GM12878 (cell line): Measurements from ENCODE around the gene ARHGEF17. TPM values are rescaled to one million over a fixed set of nuclear protein-coding genes. Genes with fewer than 3 reads are reported as not detected.

Source experiments
- ATAC-seq: fragments of 200-7000 bp; cut with Tn5 transposase; 3 replicates; pipeline ENCODE4 v1.9.1; 2020; ENCODE audit warnings: mild to moderate bottlenecking, moderate library complexity
- BruUV-seq: library from RNA; stranded (reverse); fragments of 400-500 nt; replicated peaks from 2 replicates; lab custom pipeline; 2021; lab: Mats Ljungman, UMichigan
- CTCF ChIA-PET: fragments of 300-600 bp; sonication (Branson Sonifier 250); formaldehyde crosslinking; extraction: SDS; loops from one replicate; lab custom pipeline; 2021; ENCODE audit warnings: inconsistent platforms; lab: Yijun Ruan, JAX
- POLR2A ChIA-PET: fragments of 350-600 bp; formaldehyde crosslinking; extraction: SDS; loops from one replicate; lab custom pipeline; 2021; ENCODE audit warnings: inconsistent platforms; lab: Charles Lee
- RAD21 ChIA-PET: fragments of 300-600 bp; sonication (Branson Sonifier 250); formaldehyde crosslinking; loops from one replicate; lab custom pipeline; 2023; ENCODE audit warnings: antibody characterized with exemption; ENCODE audit not compliant: unreplicated experiment; lab: Charles Lee
- SMC1A ChIA-PET: fragments of 300-600 bp; sonication (Branson Sonifier 250); formaldehyde crosslinking; loops from one replicate; lab custom pipeline; 2023; ENCODE audit not compliant: unreplicated experiment, uncharacterized antibody; lab: Charles Lee
- DNase-seq: peaks from one replicate; pipeline ENCODE4 v3.0.0-alpha.2; 2011; ENCODE audit warnings: low read depth, low spot score
- FAIRE-seq: peaks from 3 replicates; lab custom pipeline; 2011; peaks lifted over from hg19 to GRCh38; lab: Jason Lieb, UNC
- H2AFZ ChIP-seq: 2 replicates; pipeline ENCODE4 v1.6.0; 2011; ENCODE audit warnings: low read depth, low read length, control low read depth; ENCODE audit not compliant: control insufficient read depth
- H3K27ac ChIP-seq: 2 replicates; pipeline ENCODE4 v1.5.1; 2011; ENCODE audit warnings: control low read depth; ENCODE audit not compliant: control insufficient read depth, insufficient read depth
- H3K27me3 ChIP-seq, 2 experiments: replicated peaks in 1 of 2; 2 replicates each; pipeline versions ENCODE4 v1.6.0 to v1.6.1; 2011; ENCODE audit warnings: low read length in 1 of 2; ENCODE audit not compliant: control insufficient read depth in 2 of 2, insufficient read depth in 2 of 2
- H3K36me3 ChIP-seq, 2 experiments: 2 replicates each; pipeline ENCODE4 v1.5.1; 2011; ENCODE audit warnings: low read length in 1 of 2; ENCODE audit not compliant: control insufficient read depth in 2 of 2, insufficient read depth in 2 of 2
- H3K4me1 ChIP-seq: 2 replicates; pipeline ENCODE4 v1.6.1; 2011; ENCODE audit warnings: mild to moderate bottlenecking, low read length, moderate library complexity, mixed read lengths; ENCODE audit not compliant: control insufficient read depth, insufficient read depth
- H3K4me2 ChIP-seq: 2 replicates; pipeline ENCODE4 v1.6.0; 2011; ENCODE audit warnings: control low read depth; ENCODE audit not compliant: control insufficient read depth, insufficient read depth
- H3K4me3 ChIP-seq: fragments of 200-600 bp; sonication (generic); 2 replicates; pipeline ENCODE4 v1.5.1; 2016
- H3K79me2 ChIP-seq: 2 replicates; pipeline ENCODE4 v1.6.0; 2011; ENCODE audit warnings: low read length; ENCODE audit not compliant: control insufficient read depth, insufficient read depth
- H3K9ac ChIP-seq: 2 replicates; pipeline ENCODE4 v1.8.0; 2011; ENCODE audit warnings: low read length, control low read depth, mixed read lengths; ENCODE audit not compliant: control insufficient read depth, insufficient read depth
- H3K9me3 ChIP-seq: replicated peaks from 3 replicates; pipeline ENCODE4 v1.5.1; 2011; ENCODE audit warnings: mild to moderate bottlenecking, low read length; ENCODE audit not compliant: control insufficient read depth, insufficient read depth
- H4K20me1 ChIP-seq: 2 replicates; pipeline ENCODE4 v1.6.0; 2011; ENCODE audit not compliant: control insufficient read depth, insufficient read depth
- DPF2 ChIP-seq: fragments of 450-650 bp; IDR thresholded peaks from 2 replicates; pipeline ENCODE4 v1.6.1; 2017; ENCODE audit warnings: mild to moderate bottlenecking
- GABPA ChIP-seq: IDR thresholded peaks from 2 replicates; pipeline ENCODE4 v1.6.1; 2014; ENCODE audit warnings: antibody characterized with exemption, low read depth, mild to moderate bottlenecking, inconsistent platforms
- HDGF ChIP-seq: fragments of 450-650 bp; IDR thresholded peaks from 2 replicates; pipeline ENCODE4 v1.6.1; 2016; ENCODE audit warnings: antibody characterized with exemption
- IRF3 ChIP-seq: fragments of 450-650 bp; IDR thresholded peaks from 2 replicates; pipeline ENCODE4 v1.6.1; 2014; ENCODE audit warnings: mild to moderate bottlenecking
- MYB ChIP-seq: fragments of 150-350 bp; IDR thresholded peaks from 2 replicates; pipeline ENCODE4 v1.6.1; 2014; ENCODE audit warnings: mild to moderate bottlenecking, low read depth, low read length, borderline replicate concordance
- MYC ChIP-seq: IDR thresholded peaks from 2 replicates; pipeline ENCODE4 v1.6.1; 2011; ENCODE audit warnings: mild to moderate bottlenecking, low read length, moderate library complexity, inconsistent platforms; ENCODE audit not compliant: insufficient read depth, insufficient replicate concordance, insufficient read length, severe bottlenecking
- NRF1 ChIP-seq: conservative IDR thresholded peaks from 2 replicates; pipeline ENCODE4 v1.6.1; 2011; ENCODE audit warnings: mild to moderate bottlenecking, low read depth, low read length, improper control_type of control experiment
- STAT1 ChIP-seq: fragments of 450-650 bp; conservative IDR thresholded peaks from 2 replicates; pipeline ENCODE4 v1.6.1; 2014; ENCODE audit warnings: antibody characterized with exemption, mild to moderate bottlenecking
- SUPT20H ChIP-seq: IDR thresholded peaks from 2 replicates; pipeline ENCODE4 v1.6.1; 2011; ENCODE audit warnings: low read depth, mild to moderate bottlenecking, low read length, moderate library complexity, borderline replicate concordance; ENCODE audit not compliant: control insufficient read depth
- SUZ12 ChIP-seq: fragments of 200-600 bp; sonication (generic); IDR thresholded peaks from one replicate; pipeline ENCODE4 v1.6.1; 2018; ENCODE audit warnings: antibody characterized with exemption, mild to moderate bottlenecking; ENCODE audit not compliant: unreplicated experiment
- TBL1XR1 ChIP-seq: IDR thresholded peaks from 2 replicates; pipeline ENCODE4 v1.6.1; 2012; ENCODE audit warnings: low read depth, low read length, improper control_type of control experiment
- YBX1 ChIP-seq: fragments of 450-650 bp; IDR thresholded peaks from 2 replicates; pipeline ENCODE4 v1.6.1; 2016; ENCODE audit warnings: antibody characterized with exemption
- YY1 ChIP-seq: IDR thresholded peaks from 2 replicates; pipeline ENCODE4 v1.6.1; 2011; ENCODE audit warnings: low read depth, mild to moderate bottlenecking, low read length
- ZNF274 ChIP-seq: IDR thresholded peaks from one replicate; pipeline ENCODE4 v1.8.0; 2011; ENCODE audit not compliant: insufficient read length, insufficient read depth
- WGBS: methylation state at CpG from one replicate; pipeline ENCODE4 v1.1.6; 2016; ENCODE audit warnings: low lambda C conversion rate; ENCODE audit not compliant: insufficient replicate concordance, insufficient coverage; ENCODE audit errors: missing lambda C conversion rate; 5-methylcytosine and 5-hydroxymethylcytosine counted together
- in situ Hi-C: fragments of 300-500 bp; cut with MboI; formaldehyde crosslinking; loops from 9 replicates; pipeline ENCODE4 v1.14.3; 2018; ENCODE audit warnings: mixed read lengths
- intact Hi-C: fragments of 100-400 bp; cut with micrococcal nuclease; formaldehyde crosslinking; loops from one replicate; pipeline ENCODE4 v1.14.2; 2022; ENCODE audit not compliant: unreplicated experiment
- polyA plus RNA-seq, 11 experiments: library from polyadenylated mRNA; depleted of rRNA in 4 of 11; unstranded in 6 of 11; stranded (reverse) in 5 of 11; fragments of >200 nt; fragmentation: Nextera tagmentation in 4 of 11; fragmentation: Illumina TruSeq in 1 of 11; extraction: Ambion mirVana in 4 of 11; extraction: Trizol in 1 of 11; gene quantifications; 1 replicate in 1 of 11; 2 replicates in 10 of 11; pipeline versions ENCODE4 v1.2.1 to v1.2.3, GENCODE V29; 2011 to 2016; ENCODE audit warnings: inconsistent platforms in 2 of 11, missing spikeins in 2 of 11, low read depth in 1 of 11
- total RNA-seq, 4 experiments: library from RNA; depleted of rRNA in 3 of 4; stranded (reverse); fragments of >200 nt in 3 of 4; fragmentation: Illumina TruSeq in 1 of 4; extraction: Trizol in 1 of 4; gene quantifications; 2 replicates each; pipeline versions ENCODE4 v1.2.1 to v1.2.3, GENCODE V29; 2013 to 2021
- TF ChIP-seq, protein P1 (sequence below): IDR thresholded peaks from 2 replicates; pipeline ENCODE4 v1.6.1; 2012; ENCODE audit warnings: improper control_type of control experiment, low read depth, low read length; ENCODE audit not compliant: insufficient replicate concordance
- TF ChIP-seq, protein P2 (sequence below): fragments of 150-350 bp; IDR thresholded peaks from 2 replicates; pipeline ENCODE4 v1.6.1; 2014; ENCODE audit warnings: mild to moderate bottlenecking, low read depth, low read length

Gene ARHGEF17
- total and polyA plus RNA-seq, 10 of the 15 experiments (the other 5 are each of a cell fraction or from before 2014, with no cell fraction given): 0.15 to 11.0 (median 1.7) TPM

DNA sequence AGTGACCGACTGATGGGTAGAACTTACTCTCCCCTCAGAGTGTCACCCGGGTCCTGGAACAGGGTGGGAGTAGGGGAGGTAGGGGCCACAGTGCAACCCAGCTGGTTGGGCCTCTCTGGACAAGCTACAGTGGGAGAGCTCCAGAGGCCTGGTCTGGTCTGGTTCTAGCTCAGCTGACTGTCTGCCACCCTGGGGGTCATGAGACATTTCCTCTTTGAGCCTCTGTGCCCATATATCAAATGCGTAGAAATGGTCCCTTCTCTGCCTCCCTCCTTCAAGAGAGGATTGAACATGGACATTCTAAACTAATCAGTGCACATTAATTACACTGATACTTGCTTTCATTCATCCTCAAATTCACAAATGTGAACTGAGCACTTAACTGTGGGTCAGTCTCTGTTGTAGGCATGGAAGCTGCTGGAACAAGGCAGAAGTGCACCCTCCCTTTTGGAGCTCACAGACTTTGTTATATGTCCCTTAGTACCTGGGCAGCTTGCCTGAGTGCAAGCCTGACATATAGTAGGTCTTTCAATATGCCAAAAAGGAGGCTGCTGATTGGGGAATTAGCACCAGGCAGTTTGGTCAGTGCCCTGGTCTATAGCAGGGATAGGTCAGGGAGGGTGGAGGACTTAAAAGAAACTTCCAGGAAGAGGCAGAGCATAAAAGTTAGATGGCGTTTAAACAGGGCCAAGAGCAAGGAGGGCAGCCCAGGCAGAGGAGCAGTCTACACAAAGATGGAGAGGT lies 25.7 kb downstream of the ARHGEF17 start:
- no TSS peak for BruUV-seq
- WGBS: 61% methylated on average over 4 of the region's 4 CpGs
- TF ChIP-seq NRF1 (no peak), HDGF (no peak), STAT1 (no peak), SUZ12 (no peak), MYB (no peak), YBX1 (no peak), GABPA (no peak), ZNF274 (no peak), TBL1XR1 (no peak), DPF2 (no peak), IRF3 (no peak), SUPT20H (no peak), MYC (no peak), YY1 (no peak)
- TF ChIP-seq, protein P1, sequence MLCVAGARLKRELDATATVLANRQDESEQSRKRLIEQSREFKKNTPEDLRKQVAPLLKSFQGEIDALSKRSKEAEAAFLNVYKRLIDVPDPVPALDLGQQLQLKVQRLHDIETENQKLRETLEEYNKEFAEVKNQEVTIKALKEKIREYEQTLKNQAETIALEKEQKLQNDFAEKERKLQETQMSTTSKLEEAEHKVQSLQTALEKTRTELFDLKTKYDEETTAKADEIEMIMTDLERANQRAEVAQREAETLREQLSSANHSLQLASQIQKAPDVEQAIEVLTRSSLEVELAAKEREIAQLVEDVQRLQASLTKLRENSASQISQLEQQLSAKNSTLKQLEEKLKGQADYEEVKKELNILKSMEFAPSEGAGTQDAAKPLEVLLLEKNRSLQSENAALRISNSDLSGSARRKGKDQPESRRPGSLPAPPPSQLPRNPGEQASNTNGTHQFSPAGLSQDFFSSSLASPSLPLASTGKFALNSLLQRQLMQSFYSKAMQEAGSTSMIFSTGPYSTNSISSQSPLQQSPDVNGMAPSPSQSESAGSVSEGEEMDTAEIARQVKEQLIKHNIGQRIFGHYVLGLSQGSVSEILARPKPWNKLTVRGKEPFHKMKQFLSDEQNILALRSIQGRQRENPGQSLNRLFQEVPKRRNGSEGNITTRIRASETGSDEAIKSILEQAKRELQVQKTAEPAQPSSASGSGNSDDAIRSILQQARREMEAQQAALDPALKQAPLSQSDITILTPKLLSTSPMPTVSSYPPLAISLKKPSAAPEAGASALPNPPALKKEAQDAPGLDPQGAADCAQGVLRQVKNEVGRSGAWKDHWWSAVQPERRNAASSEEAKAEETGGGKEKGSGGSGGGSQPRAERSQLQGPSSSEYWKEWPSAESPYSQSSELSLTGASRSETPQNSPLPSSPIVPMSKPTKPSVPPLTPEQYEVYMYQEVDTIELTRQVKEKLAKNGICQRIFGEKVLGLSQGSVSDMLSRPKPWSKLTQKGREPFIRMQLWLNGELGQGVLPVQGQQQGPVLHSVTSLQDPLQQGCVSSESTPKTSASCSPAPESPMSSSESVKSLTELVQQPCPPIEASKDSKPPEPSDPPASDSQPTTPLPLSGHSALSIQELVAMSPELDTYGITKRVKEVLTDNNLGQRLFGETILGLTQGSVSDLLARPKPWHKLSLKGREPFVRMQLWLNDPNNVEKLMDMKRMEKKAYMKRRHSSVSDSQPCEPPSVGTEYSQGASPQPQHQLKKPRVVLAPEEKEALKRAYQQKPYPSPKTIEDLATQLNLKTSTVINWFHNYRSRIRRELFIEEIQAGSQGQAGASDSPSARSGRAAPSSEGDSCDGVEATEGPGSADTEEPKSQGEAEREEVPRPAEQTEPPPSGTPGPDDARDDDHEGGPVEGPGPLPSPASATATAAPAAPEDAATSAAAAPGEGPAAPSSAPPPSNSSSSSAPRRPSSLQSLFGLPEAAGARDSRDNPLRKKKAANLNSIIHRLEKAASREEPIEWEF: no peak
- TF ChIP-seq, protein P2, sequence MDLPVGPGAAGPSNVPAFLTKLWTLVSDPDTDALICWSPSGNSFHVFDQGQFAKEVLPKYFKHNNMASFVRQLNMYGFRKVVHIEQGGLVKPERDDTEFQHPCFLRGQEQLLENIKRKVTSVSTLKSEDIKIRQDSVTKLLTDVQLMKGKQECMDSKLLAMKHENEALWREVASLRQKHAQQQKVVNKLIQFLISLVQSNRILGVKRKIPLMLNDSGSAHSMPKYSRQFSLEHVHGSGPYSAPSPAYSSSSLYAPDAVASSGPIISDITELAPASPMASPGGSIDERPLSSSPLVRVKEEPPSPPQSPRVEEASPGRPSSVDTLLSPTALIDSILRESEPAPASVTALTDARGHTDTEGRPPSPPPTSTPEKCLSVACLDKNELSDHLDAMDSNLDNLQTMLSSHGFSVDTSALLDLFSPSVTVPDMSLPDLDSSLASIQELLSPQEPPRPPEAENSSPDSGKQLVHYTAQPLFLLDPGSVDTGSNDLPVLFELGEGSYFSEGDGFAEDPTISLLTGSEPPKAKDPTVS: no peak

More for the DNA sequence above, 25.7 kb downstream of the ARHGEF17 start:
- SMC1A ChIA-PET: interaction anchor here (0.7 to 6.2 kb wide), 8 partner anchors 10 to 97 kb away, joined by 3 to 134 read pairs (median 24); partner anchors contain the start of gene ARHGEF17
- Histone ChIP-seq H3K4me1 (peaks cover 14% of the 10 kb centered on the region), H3K27me3 (no peaks in the 10 kb centered on the region), H3K4me2 (no peak overlapping the region), H4K20me1 (no peaks in the 10 kb centered on the region), H3K4me3 (no peak overlapping the region), H2AFZ (no peak overlapping the region), H3K79me2 (no peaks in the 10 kb centered on the region), H3K9me3 (no peaks in the 10 kb centered on the region), H3K36me3 (0 out of 4 replicates have a peak, but pooled peaks cover 0 to 2% of the 10 kb centered on the region in 2 experiments), H3K9ac (no peak overlapping the region), H3K27ac (no peak overlapping the region)
- RAD21 ChIA-PET: interaction anchor here (0.5 to 6.2 kb wide), 4 partner anchors 20 to 193 kb away, joined by 3 to 227 read pairs (median 34); partner anchors contain the start of gene ARHGEF17
- CTCF ChIA-PET: interaction anchor here (1.0 to 9.3 kb wide), 8 partner anchors 10 to 147 kb away, joined by 3 to 326 read pairs (median 18); partner anchors contain the start of gene ARHGEF17
- DNase-seq: no peak
- intact Hi-C loops: loop anchor here (2.0 kb wide), 1 partner anchor 149 kb away; no protein-coding TSS in a partner anchor
- no peak for FAIRE-seq
- ATAC-seq: no peak
- POLR2A ChIA-PET: interaction anchor here (0.6 to 3.0 kb wide), 3 partner anchors 19 to 27 kb away, joined by 3 to 26 read pairs (median 3); partner anchors contain the start of gene ARHGEF17
- in situ Hi-C loops: no loop called here
